ENCODE data around the gene RPS21. TPM values are rescaled to one million over a fixed set of nuclear protein-coding genes. Genes with fewer than 3 reads are reported as not detected.

Gene RPS21
- total RNA-seq, 1 donor from 2014 or later, result 1,828 TPM

GRCh38 chr20:62417981-62418708 is 31.2 kb downstream of the RPS21 start:
- no peak overlapping the region for H3K4me3 ChIP-seq
- no peaks in the 10 kb centered on the region for H3K27me3 ChIP-seq
- H3K36me3 ChIP-seq, result no peaks in the 10 kb centered on the region
- no peak for DNase-seq (ENCODE audit: low spot score in 2 of 2)
- H3K9me3 ChIP-seq, result no peaks in the 10 kb centered on the region
- TF ChIP-seq CTCF (IDR thresholded peaks at IDR 0.05), result no peak
- H3K4me1 ChIP-seq, result no peaks in the 10 kb centered on the region
- intact Hi-C loops (cut with DNase I), result no loop called here
- no peak overlapping the region for H3K27ac ChIP-seq

- no peak for TF ChIP-seq CTCF (IDR thresholded peaks at IDR 0.05)
- intact Hi-C loops (cut with DNase I), result no loop called here
- Histone ChIP-seq H3K9me3 (no peaks in the 10 kb centered on the region), H3K27me3 (no peaks in the 10 kb centered on the region), H3K27ac (no peak overlapping the region), H3K36me3 (no peaks in the 10 kb centered on the region), H3K4me1 (no peaks in the 10 kb centered on the region), H3K4me3 (no peak overlapping the region)
- DNase-seq (ENCODE audit: low spot score in 2 of 2), result no peak
These were observed 32.0 kb downstream of the RPS21 start for GRCh38 chr20:62418709-62419487.

DNA sequence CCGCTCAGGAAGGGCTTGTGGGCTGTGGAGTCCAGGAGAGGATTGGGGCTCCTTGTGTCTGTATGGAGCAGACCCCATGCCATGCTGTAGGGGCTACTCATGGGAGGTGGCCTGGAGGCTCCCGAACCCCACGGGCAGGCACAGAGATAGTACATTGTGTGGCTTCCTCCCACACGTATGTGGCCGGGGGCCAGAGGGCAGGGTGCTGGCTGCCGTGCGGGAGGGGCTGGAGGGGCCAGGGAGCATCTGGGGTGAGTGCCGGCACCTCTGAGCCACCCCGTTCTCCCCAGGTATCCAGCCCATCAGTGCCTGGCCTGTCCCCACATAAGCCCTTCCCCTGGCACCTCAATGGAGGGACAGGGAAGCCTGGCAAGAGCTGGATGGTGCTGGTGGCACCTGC is 32.9 kb downstream of the RPS21 start:
- H3K27me3 ChIP-seq, result no peaks in the 10 kb centered on the region
- H3K9me3 ChIP-seq, result no peaks in the 10 kb centered on the region
- DNase-seq (ENCODE audit: low spot score in 2 of 2), result no peak
- intact Hi-C loops (cut with DNase I), result no loop called here
- no peaks in the 10 kb centered on the region for H3K4me1 ChIP-seq
- H3K27ac ChIP-seq, result no peak overlapping the region
- H3K4me3 ChIP-seq, result no peak overlapping the region
- no peaks in the 10 kb centered on the region for H3K36me3 ChIP-seq
- no peak for TF ChIP-seq CTCF (IDR thresholded peaks at IDR 0.05)

DNA sequence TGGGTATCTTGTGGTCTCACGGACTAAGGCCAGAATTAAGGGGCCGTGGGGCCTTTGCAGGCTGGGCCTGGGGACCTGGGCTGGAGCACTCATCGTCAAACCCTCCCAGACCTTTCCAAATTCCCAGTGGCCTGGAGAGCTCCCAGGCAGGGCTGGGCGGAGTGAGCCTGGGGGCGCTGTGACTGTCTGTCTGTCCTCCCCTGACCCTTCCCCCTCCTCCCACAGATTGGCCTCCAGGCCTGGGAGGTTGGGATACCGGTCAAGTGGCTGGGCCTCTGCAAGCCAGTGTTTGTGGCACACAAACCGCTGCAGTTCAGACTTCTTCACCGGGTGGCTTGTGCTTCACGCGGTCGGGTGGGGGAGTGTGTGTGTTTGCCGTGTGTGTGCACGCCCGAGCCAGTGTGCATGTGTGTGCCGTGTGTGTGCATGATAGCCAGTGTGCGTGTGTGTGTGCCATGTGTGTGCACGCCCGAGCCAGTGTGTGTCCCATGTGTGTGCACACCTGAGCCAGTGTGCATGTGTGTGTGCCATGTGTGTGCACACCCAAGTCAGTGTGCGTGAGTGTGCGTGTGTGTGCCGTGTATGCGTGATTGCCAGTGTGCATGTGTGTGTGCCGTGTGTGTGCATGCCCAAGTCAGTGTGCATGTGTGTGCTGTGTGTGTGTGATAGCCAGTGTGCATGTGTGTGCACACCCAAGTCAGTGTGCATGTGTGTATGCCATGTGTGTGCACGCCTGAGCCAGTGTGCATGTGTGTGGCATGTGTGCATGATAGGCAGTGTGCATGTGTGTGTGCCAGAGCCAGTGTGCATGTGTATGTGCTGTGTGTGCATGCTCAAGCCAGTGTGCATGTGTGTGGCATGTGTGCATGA is 34.2 kb downstream of the RPS21 start:
- TF ChIP-seq CTCF (IDR thresholded peaks at IDR 0.05), result no peak
- no peak overlapping the region for H3K4me3 ChIP-seq
- H3K4me1 ChIP-seq, result no peaks in the 10 kb centered on the region
- H3K27ac ChIP-seq, result no peak overlapping the region
- no peaks in the 10 kb centered on the region for H3K27me3 ChIP-seq
- no peak for DNase-seq (ENCODE audit: low spot score in 2 of 2)
- H3K36me3 ChIP-seq, result no peaks in the 10 kb centered on the region
- intact Hi-C loops (cut with DNase I), result no loop called here
- H3K9me3 ChIP-seq, result no peaks in the 10 kb centered on the region

DNA sequence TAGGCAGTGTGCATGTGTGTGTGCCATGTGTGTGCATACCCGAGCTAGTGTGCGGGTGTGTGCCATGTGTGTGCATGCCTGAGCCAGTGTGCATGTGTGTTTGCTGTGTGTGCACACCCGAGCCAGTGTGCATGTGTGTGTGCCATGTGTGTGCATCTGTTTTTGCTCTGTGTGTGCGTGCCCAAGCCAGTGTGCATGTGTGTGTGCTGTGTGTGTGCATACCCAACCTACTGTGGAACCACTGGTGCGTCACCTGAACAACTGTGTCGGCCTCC is 34.8 kb downstream of the RPS21 start:
- Histone ChIP-seq H3K4me3 (no peak overlapping the region), H3K9me3 (no peaks in the 10 kb centered on the region), H3K4me1 (no peaks in the 10 kb centered on the region), H3K27me3 (no peaks in the 10 kb centered on the region), H3K36me3 (no peaks in the 10 kb centered on the region), H3K27ac (no peak overlapping the region)
- intact Hi-C loops (cut with DNase I), result no loop called here
- no peak for TF ChIP-seq CTCF (IDR thresholded peaks at IDR 0.05)
- DNase-seq (ENCODE audit: low spot score in 2 of 2), result no peak
